T-helper 22 cell (primary cell): ENCODE results near the gene TAF7L.
"Not testable (repeated sequence)": the region's sequence is repeated elsewhere in the genome, so short reads cannot be mapped to it uniquely, and the experiment has no call there.

ENCODE experiments used
- DNase-seq: peaks from one replicate; pipeline ENCODE4 v3.0.0-alpha.2; 2020; ENCODE audit warnings: low read depth

TAF7L gene, protein sequence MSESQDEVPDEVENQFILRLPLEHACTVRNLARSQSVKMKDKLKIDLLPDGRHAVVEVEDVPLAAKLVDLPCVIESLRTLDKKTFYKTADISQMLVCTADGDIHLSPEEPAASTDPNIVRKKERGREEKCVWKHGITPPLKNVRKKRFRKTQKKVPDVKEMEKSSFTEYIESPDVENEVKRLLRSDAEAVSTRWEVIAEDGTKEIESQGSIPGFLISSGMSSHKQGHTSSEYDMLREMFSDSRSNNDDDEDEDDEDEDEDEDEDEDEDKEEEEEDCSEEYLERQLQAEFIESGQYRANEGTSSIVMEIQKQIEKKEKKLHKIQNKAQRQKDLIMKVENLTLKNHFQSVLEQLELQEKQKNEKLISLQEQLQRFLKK

DNA sequence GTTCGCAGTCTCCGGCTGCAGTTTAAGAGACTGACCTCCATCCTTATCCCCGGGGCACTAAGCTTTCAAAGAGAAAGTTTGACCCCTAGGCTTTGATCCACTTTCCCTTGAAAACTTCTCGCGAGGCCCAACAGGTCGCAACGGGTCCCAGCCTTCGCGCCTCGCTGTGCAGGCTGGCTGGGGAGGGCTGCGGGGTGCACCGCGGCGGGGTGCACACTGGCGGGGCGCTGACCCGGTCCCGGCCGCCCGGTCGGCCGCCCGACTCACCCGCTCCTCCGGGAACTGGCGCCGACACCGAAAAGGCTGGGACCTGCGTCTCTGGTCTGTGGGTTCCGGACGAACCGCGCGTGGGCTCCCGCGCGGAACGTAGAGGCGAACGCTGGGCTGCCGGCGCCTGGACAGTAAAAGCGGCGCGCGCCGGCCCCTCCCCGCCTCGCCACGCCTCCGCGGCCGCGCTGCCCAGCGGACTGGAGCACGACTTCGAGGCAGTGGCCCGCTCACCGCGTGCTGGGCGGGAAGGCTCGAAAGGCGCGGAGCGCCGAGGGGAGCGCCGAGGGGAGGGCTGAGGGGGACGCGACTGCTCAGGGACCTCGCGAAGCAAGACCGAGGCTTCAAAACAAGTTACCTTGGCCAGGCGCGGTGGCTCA, at the start of gene TAF7L:
TSS of gene TAF7L (minus strand) at position 378 of the 647 bp plus-strand sequence. CDS start 3,791 bp downstream, outside the sequence.
- DNase-seq, result no peak

DNA sequence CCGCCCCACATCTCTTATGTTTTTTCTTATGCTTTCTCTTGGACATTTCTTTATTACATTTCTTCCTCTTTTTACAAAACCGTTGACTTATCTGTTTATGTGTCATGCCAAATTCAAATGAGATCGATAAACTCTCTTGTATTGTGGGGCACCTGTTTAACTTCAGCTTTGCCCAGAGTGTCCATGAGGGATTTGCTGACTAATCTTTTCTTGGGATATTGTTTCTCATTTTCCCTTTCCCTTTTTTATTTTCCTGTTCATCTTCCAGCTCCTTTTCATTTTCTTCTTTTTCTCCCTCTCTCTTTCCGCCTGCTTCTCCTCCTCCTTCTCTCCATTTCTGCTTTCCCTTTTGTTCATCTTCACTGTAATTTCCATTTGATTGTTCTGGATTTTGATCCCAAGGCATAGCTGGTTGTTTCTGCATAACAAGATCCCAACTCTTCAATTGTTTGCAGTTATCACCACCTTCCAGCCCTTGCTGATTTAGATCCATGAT, 46.7 kb upstream of the TAF7L start:
- no peak for DNase-seq

DNA sequence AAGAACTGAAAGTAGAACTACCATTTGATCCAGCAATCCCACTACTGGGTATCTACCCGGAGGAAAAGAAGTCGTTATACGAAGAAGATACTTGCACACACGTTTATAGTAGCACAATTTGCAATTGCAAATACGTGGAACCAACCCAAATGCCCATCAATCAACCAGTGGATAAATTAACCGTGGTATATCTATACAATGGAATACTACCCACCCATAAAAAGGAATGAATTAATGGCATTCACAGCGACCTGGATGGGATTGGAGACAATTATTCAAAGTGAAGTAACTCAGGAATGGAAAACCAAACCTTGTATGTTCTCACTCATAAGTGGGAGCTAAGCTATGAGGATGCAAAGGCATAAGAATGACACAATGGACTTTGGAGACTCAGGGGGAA, 43.2 kb upstream of the TAF7L start:
- not testable (repeated sequence) for DNase-seq

DNA sequence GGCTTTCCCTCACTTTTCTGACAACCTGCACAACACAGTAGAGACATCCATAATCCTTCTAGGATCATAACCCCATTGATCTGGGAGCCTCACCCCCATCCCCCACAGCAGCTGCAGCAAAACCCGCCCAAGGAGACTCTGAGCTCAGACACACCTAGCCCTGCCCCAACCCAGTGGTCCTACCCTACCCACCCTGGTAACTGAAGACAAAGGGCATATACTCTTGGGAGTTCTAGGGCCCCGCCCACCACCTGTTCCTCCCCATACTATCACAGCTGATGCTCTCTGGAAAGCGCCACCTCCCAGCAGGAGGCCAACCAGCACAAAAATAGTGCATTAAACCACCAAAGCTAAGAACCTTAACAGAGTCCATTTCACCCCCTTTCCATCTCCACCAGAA, 35.5 kb upstream of the TAF7L start:
- not testable (repeated sequence) for DNase-seq

DNA sequence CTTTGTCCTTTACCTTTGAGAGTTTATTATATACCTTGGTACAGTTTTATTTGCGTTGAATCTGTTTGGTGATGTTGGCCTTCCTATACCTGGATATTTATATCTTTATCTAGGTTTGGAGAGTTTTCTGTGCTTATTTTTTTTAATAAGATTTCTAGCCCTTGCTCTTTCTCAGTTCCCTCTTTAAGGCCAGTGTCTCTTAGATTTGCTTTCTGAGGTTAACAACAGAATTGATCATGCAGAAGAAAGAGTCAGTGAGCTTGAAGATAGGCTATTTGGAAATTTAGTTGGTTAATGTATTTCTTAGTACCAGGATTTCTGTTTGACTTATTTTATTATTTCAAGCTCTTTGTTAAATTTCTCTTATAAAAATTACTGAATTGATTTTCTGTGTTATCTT, 12.7 kb upstream of the TAF7L start:
- DNase-seq, result no peak

DNA sequence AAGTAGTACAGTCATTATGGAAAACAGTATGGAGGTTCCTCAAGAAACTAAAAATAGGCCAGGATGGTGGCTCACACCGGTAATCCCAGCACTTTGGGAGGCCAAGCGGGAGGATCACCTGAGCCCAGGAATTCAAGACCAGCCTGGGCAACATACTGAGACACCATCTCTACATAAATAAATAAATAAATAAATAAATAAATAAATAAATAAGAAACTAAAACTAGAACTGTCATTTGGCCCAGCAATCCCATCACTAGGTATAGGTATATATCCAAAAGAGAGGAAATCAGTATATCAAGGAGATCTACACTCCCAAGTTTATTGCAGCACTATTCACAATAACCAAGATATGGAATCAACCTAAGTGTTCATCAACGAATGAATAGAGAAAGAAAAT, 4.5 kb upstream of the TAF7L start:
- DNase-seq, result not testable (repeated sequence)

DNA sequence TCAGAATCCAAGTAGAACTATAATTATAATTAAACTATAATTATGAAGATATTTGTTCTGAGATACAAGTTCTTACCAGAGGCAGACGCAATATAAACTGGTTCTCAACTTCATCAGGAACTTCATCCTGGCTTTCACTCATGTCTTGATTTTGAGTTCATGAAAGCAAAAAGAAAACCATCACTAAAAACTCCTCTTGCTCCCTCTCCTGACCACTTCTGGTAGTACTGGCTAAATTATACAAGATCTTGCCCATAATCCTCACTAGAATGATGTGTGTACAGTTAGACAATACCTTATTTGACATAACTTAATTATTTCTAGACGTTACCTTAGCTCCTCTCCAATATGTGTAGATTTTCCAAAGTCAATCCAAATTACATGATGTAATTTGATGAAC, 3.7 kb downstream of the TAF7L start:
- DNase-seq, result no peak

DNA sequence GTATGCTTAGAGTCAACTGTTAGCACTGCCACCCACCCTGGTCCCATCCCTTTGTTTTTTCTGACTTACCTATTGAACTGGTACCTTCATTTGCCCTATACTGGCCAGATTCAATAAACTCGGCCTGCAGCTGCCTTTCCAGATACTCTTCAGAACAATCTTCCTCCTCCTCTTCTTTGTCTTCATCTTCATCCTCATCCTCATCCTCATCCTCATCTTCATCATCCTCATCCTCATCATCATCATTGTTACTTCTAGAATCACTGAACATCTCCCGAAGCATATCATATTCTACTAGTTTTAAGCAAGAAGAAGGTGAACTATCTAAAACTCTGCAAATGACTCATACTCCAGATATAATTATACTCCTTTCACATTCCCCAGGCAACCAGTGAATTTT, 14.9 kb downstream of the TAF7L start:
- DNase-seq, result no peak

DNA sequence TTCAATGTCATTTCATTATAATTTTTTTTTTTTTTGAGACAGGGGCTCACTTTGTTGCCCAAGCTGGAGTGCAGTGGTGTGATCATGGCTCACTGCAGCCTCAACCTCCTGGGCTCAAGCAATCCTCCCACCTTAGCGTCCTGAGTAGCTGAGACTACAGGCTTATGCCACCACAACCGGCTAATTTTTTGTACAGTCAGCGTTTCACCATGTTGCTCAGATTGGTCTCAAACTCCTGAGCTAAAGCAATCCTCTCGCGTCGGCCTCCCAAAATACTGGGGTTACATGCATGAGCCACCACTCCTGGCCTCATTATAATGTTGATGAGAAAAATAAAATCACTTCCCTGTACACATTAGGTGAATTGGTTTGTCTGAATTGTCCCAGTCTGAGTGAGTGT, 16.9 kb downstream of the TAF7L start:
- DNase-seq, result no peak

DNA sequence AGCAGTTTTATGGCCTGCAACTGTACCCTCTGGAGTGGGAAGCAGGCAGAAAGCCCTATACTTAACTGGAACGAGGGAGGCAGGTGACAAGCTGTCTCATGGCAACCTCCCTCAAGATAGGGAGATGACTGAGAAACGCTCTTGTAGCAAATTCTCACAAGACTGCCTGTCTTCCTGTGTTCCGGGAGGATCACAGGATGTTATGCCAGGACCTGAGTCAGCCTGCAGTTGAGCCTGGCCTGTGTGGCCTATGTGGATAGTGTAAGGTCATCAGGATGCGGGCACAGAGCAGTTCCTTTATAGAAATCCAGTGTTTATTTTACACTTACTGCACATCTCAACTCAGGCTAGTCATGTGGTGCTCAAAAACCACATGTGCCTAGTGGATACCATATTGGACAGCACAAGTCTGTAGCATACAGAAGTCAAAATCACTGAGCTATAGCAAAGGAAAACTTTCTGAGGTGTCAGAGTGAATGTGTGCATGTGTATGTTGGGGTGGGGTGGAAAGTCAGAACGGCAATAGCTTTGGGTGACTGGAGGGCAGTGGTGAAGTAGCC, 25.2 kb downstream of the TAF7L start:
- DNase-seq, result no peak

DNA sequence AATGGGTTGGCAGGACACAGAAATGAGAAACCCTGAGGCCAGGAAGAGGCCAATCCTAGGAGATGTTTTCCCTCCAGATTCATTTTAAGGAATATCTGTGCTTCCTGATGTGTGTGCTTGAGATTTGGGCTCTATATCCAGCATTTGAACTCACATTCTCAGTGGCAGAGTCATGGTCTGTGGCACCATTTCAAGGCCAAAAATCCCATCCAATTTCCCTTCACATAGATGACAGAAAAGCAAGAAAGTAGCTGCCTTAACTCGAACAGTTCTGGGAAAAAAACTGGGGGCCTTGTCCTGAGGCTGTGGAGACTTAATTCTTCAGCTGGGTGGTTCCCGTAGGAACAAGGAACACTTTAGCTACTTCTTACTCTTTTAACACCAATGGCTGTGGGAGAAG, 27.4 kb downstream of the TAF7L start:
- no peak for DNase-seq

DNA sequence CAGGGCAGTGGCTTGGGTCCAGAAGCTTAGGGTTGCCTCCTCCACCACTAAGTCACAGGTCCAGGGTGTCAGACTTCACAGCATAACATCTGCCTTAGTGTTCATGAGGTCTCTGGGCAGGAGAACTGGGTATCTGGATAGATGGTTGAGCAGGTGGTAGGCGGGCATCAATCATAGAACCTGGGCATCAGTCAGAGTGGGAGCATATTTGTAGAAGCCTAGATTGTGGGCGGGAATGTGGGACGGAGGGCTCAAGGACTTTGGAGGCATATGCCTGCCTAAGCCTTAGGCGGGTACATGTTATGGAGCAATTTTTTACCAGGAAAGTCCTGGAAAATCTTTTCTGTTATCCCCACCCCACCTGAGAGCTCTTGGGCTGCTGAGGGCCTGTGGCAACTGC, 28.5 kb downstream of the TAF7L start:
- no peak for DNase-seq

DNA sequence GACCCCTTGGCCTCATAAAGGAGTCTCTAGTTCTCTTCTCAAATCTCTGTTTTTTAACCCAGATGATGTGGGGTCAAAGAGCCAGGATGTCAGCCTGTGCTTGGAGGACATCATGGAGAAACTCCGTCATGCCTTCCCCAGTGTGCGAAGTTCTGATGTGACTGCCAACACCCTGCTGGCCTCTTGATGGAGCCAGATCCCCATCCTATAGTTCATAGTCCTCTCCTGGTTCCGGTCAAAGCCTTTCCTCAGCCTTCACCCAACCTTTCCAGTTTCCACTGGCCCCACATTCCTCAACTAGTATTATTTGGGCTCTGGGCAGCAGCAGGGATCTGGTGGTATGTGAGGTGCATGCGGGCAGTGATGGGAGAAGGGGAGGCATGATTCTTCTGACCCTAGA, 30.7 kb downstream of the TAF7L start:
- DNase-seq, result no peak

DNA sequence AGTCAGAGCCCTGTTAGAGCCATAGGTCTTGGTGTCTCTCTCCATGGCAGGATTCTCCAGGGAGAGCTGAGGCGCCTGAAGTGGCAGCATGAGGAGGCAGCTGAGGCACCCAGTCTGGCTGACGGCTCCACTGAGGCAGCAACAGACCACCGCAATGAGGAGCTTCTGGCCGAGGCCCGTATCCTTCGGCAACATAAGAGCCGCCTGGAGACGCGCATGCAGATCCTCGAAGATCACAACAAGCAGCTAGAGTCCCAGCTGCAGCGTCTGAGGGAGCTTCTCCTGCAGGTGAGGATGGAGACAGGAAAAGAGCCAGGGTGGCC, 32.9 kb downstream of the TAF7L start:
- DNase-seq, result no peak

DNA sequence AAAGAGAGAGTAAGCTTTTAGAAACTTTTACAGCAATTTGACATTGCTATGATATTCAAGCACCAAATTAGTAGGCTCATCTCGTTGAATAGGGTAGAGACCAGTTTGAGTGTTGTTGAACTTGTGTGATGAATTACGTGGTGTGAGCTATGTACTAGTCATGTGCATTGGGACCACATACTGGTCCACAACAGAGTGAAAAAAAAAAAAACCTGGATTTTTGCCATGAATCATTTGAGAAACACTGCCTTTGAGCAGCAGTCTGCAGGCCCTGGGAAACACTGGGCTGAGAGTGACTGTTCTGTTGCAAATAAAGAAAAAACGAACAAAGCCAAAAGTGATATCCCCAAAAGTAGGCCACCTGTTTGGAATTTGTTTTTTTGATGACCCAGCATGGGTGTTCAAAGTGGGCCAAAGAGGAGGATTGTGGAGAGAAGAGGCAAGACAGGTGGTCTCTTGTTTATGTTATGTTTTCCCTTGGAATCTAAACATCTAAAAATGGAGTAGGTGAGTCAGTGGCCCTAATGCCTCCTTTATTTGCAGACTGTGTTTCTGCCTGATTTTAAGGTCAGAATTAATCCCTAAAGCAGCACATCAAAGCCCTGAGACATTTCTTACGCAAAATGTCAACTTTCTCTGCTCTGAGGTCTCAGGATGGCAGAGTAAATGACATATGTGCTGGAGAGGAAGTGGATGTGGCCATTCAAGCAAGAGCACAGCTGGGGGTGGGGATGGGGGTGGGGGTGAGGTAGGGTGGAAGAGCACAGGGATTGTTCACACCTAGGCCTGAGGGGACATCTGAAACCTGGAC, 33.5 kb downstream of the TAF7L start:
- DNase-seq, result no peak

DNA sequence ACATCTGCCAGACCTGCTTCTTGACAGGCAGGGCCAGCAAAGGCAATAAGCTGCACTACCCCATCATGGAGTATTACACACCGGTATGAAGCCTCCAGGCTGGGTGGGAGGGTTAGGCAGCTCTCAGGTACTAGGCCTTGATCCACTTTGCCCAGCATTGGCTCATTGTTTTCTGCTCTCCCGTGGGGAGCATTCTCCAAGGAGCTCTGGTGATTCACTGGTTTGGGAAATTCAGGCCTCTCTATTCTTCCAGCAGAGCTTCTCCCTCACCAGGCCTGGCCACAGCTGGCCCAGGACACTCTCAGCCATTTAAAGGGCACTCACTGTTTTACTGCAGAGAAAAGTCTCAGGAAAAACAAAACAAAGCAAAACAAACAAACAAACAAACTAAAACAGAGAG, 38.5 kb downstream of the TAF7L start:
- DNase-seq, result no peak

DNA sequence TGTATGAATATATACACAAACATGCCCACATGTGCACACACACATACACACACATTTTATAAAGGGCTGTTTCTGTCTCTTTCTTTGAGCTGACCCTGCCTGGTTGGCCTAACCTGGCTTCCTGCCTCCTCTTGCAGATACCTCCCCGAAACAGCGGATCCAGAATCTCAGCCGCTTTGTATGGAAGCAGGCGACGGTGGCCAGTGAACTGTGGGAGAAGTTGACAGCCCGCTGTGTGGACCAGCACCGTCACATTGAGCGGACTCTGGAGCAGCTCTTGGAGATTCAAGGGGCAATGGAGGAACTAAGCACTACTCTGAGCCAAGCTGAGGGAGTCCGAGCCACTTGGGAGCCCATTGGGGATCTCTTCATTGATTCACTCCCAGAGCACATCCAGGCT, 49.6 kb downstream of the TAF7L start:
- DNase-seq, result no peak

DNA sequence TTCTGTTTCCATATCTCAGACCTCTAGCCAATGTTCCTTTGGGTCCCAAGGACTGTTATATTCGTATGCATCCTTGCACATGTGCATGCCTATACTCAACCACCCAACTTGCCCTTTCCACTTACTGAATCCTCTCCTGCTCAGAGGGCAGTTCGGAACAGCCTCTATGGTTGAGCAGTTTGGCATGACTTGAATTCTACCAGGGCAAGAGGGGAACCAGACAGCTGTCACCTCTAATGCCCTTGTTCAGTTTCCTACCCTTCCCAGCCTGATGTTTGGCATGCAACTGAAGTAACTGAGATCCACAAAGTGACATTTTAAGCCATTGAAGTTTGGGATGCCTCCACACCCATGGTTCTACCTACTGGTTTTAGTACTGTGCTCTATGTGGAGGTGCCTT, 54.1 kb downstream of the TAF7L start:
- no peak for DNase-seq

DNA sequence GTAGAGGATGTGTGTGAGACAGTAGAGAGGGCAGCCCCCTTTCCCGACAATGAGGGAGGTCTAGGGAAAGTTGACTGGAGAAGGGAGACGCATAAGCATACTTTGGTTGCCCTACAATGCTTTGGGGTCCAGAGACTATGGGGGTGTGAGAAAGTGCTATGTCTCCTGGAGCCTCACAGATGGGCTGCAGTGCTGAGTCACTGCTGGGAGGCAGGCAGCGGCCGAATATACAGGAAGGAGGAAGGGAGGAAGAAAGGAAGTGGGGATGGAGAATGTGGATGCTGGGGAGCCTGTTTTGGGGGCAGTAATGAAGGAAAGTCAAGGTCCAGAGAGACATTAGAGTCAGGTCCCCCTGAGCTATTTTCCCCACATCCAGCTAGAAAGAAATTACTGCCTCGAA, 58.8 kb downstream of the TAF7L start:
- no peak for DNase-seq

DNA sequence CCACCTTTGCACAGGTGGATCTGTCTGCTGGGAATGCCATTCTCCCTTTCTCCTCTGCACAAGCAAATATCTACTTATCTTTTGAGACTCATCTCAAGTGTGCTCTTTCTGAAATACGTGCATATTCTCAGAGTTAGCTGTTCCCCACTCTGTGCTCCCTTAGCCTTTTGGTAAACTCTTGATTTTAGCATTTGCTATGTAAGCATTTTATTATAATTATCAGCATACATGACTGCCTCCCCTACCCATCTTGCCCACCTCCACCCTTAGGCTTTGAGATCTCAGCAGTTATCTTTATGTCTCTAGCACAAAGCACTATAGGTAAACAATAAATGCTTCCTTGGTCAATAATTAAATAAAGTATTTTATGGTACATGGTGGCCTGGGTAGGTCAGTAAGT, 60.1 kb downstream of the TAF7L start:
- DNase-seq, result no peak

DNA sequence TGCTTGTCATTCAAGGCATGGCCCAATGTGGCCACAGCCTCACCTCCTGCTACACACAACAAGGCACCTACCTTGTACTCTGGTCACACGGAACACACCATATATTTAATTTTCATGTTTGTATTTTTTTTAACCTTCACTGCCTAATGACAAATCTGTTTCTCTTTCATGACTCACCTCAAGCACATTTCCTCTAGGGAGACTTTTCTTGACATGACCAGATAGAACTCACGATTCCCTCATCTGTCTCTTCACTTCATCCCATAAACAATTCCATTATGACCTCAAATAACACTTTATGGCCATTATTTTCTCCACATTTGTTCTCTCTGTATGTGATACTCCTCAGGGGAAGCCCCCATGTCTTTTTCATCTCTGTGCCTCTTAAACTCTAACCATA, 60.5 kb downstream of the TAF7L start:
- DNase-seq, result no peak

DNA sequence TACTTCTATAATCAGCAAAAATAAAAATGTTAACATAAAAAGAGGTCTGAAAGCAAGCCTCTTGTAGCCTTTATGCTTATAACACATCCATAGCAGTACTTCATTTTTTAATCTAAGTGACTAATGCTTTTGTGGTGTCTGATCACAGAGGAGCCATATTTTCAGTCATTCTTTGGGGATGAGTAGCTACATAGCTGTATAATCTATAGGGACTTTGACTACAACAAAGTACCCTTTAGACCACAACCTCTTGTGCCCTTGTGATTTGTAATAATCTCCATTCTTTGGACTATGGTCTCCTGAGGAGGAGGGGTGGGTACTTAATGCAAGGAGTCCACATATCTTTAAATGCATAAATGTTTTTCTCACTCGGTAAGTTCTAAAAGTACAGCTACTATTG, 62.0 kb downstream of the TAF7L start:
- DNase-seq, result no peak

DNA sequence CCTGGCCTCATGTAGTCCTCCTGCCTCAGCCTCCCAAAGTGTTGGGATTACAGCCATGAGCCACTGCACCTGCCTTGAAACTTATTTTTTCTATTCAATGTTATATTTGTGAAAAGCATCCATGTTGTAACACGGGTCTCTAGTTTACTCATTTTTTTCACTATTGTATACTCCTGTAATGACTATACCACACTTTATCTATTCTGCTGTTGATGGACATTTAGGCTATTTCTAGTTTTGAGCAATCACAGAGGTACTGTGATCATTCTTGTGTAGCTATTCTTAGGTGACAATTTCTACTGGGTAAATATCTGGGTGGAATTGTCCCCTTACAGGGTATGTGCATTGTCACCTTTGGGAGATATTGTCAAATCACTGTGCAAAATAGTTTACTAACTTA, 67.9 kb downstream of the TAF7L start:
- DNase-seq, result no peak
